ENCODE data around the gene ANKHD1.

The ANKHD1 gene

GRCh38 chr5:140401362-140402257, at the start of gene ANKHD1:
ANKHD1 (plus strand) TSS chr5:140401833; CDS start chr5:140401968, 135 bp downstream.
- peak; percentile 100 for DNase-seq

- DNase-seq: peak; percentile 52
Observed at GRCh38 chr5:140355546-140355945, 46.1 kb upstream of the ANKHD1 start.

GRCh38 chr5:140356853-140357725, 44.5 kb upstream of the ANKHD1 start:
- DNase-seq: no peak

- peak; percentile 91 for DNase-seq
Observed at GRCh38 chr5:140357726-140358093, 43.9 kb upstream of the ANKHD1 start.

- no peak for DNase-seq
Observed at GRCh38 chr5:140358738-140359310, 42.8 kb upstream of the ANKHD1 start.

- no peak for DNase-seq
Observed at GRCh38 chr5:140360101-140360500, 41.5 kb upstream of the ANKHD1 start, which contains the start of gene SLC4A9. SLC4A9 (plus strand) TSS chr5:140360194; CDS start chr5:140360237, 43 bp downstream.

- no peak for DNase-seq
Observed at GRCh38 chr5:140360681-140361479, 40.8 kb upstream of the ANKHD1 start.

- no peak for DNase-seq
Observed at GRCh38 chr5:140361901-140362300, 39.7 kb upstream of the ANKHD1 start.

- no peak for DNase-seq
Observed at GRCh38 chr5:140362311-140362710, 39.3 kb upstream of the ANKHD1 start.

GRCh38 chr5:140362875-140363630, 38.6 kb upstream of the ANKHD1 start:
- peak; percentile 89 for DNase-seq

- DNase-seq: no peak
Observed at GRCh38 chr5:140363631-140364471, 37.8 kb upstream of the ANKHD1 start.

GRCh38 chr5:140364472-140364765, 37.2 kb upstream of the ANKHD1 start:
- DNase-seq: no peak

- no peak for DNase-seq
Observed at GRCh38 chr5:140365282-140365681, 36.4 kb upstream of the ANKHD1 start.

GRCh38 chr5:140365941-140366340, 35.7 kb upstream of the ANKHD1 start:
- DNase-seq: no peak

GRCh38 chr5:140366589-140367255, 34.9 kb upstream of the ANKHD1 start:
- no peak for DNase-seq

GRCh38 chr5:140367256-140368013, 34.2 kb upstream of the ANKHD1 start:
- DNase-seq: no peak

- no peak for DNase-seq
Observed at GRCh38 chr5:140371356-140372151, 30.1 kb upstream of the ANKHD1 start.

- DNase-seq: peak; percentile 73
Observed at GRCh38 chr5:140372971-140373487, 28.6 kb upstream of the ANKHD1 start.
